Ovary (tissue), 3 donors: ENCODE measurements around the gene NEURL3.

ENCODE experiments used
- CTCF ChIP-seq, 3 donors: fragments of 450-650 bp in 2 of 3; fragments of 200-600 bp in 1 of 3; IDR thresholded peaks; one replicate each; pipeline versions ENCODE4 v1.5.1 to v1.8.0; 2016 to 2022; ENCODE audit warnings: antibody characterized with exemption in 3 of 3, mild to moderate bottlenecking in 1 of 3
- EP300 ChIP-seq: sonication (generic); formaldehyde crosslinking; IDR thresholded peaks from one replicate; pipeline ENCODE4 v1.6.1; 2017; ENCODE audit warnings: antibody characterized with exemption
- donor health status: DM: no; HTN: no; CAD: no.

- TF ChIP-seq CTCF (IDR thresholded peaks at IDR 0.05): no peak
- no peak for TF ChIP-seq EP300
Measured at GRCh38 chr2:96449174-96449573, 56.0 kb downstream of the NEURL3 start.
